HFFc6 (cell line): ENCODE data around the gene PRIMA1. TPM values are rescaled to one million over a fixed set of nuclear protein-coding genes. Genes with fewer than 3 reads are reported as not detected.

Source experiments
- DNase-seq: peaks from one replicate; pipeline ENCODE4 v3.0.0-alpha.2; 2018
- H3K27ac Mint-ChIP-seq: 2 replicates; pipeline ENCODE4 v1.8.0; 2020; ENCODE audit warnings: mild to moderate bottlenecking, mixed read lengths
- H3K27me3 Mint-ChIP-seq: 2 replicates; pipeline ENCODE4 v1.8.0; 2021; ENCODE audit warnings: mild to moderate bottlenecking, moderate library complexity, mixed read lengths; ENCODE audit not compliant: insufficient read depth
- H3K36me3 Mint-ChIP-seq: 2 replicates; pipeline ENCODE4 v1.8.0; 2021; ENCODE audit warnings: low read depth, mixed read lengths
- H3K4me1 Mint-ChIP-seq: 2 replicates; pipeline ENCODE4 v1.8.0; 2020; ENCODE audit warnings: low read depth, mixed read lengths
- H3K4me3 Mint-ChIP-seq: 2 replicates; pipeline ENCODE4 v1.8.0; 2020; ENCODE audit warnings: mild to moderate bottlenecking, moderate library complexity, mixed read lengths
- H3K9me3 Mint-ChIP-seq: 2 replicates; pipeline ENCODE4 v1.8.0; 2020; ENCODE audit warnings: mild to moderate bottlenecking, mixed read lengths
- total RNA-seq, 6 experiments: library from RNA; stranded (reverse); fragmentation: NEBNext Ultra II Directional; extraction: Animal tissue kit (Norgen Biotek cat#: 25700); gene quantifications; 2 replicates in 1 of 6; 3 replicates in 5 of 6; pipeline ENCODE4 v1.2.3, GENCODE V29; 2021
- TF ChIP-seq, protein P1 (sequence below): fragments of 200-600 bp; sonication (generic); IDR thresholded peaks from 2 replicates; pipeline ENCODE4 v1.5.0; 2021; ENCODE audit warnings: antibody characterized with exemption, mild to moderate bottlenecking

The PRIMA1 gene
- total RNA-seq, 6 experiments from 2014 or later, result not detected

DNA sequence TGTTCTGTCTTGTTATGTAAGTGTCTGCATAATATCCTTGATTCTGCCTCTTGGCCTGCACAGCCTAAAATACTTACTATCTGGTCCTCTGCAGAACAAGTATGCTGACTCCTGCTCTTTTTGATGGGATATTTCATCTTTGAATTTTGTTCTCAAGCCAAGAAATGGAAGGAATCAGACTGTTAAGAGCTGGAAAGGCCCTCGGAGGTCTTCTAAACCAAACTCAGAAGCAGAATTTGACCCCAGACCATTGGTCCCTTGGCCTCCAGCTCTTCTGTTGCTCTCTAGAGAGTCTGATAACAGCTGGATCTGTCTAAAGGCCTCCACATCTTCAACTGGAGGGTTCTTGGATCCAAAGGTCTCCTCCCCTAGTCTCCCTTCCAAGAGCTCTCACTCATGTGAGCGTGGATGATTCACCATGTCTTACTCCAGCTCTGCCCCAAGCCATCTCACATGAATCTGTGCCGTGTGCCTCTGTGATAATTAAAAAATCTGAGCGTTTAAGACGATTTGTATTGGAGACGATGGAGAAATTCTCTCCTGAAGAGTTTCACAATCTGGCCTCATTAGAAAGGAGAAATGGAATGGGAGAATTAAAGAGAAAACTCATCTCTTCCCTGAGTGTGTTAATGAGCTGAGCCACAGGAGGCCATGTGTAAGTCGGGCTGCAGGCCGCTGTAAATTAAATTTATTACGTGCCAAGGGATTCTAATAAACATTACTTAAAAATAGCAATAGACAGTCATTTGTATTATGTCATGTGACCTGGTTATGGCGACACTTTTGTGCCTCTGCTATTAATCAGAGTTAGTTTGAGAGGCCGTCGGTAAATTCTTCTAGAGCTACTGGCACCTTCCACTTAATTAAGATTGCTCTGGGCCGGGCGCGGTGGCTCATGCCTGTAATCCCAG lies 15.4 kb upstream of the PRIMA1 start:
- H3K4me1 Mint-ChIP-seq, result no peaks in the 10 kb centered on the region
- no peak for DNase-seq
- no peak overlapping the region for H3K4me3 Mint-ChIP-seq
- no peak overlapping the region for H3K27ac Mint-ChIP-seq
- peaks cover 11% of the 10 kb centered on the region; the same call in 1 of the 2 replicates for H3K36me3 Mint-ChIP-seq
- TF ChIP-seq, protein P1, sequence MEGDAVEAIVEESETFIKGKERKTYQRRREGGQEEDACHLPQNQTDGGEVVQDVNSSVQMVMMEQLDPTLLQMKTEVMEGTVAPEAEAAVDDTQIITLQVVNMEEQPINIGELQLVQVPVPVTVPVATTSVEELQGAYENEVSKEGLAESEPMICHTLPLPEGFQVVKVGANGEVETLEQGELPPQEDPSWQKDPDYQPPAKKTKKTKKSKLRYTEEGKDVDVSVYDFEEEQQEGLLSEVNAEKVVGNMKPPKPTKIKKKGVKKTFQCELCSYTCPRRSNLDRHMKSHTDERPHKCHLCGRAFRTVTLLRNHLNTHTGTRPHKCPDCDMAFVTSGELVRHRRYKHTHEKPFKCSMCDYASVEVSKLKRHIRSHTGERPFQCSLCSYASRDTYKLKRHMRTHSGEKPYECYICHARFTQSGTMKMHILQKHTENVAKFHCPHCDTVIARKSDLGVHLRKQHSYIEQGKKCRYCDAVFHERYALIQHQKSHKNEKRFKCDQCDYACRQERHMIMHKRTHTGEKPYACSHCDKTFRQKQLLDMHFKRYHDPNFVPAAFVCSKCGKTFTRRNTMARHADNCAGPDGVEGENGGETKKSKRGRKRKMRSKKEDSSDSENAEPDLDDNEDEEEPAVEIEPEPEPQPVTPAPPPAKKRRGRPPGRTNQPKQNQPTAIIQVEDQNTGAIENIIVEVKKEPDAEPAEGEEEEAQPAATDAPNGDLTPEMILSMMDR, result no peak
- peaks cover 57% of the 10 kb centered on the region for H3K9me3 Mint-ChIP-seq
- no peaks in the 10 kb centered on the region; the same call in 1 of the 2 replicates for H3K27me3 Mint-ChIP-seq

- Mint-ChIP-seq H3K4me3 (no peak overlapping the region), H3K4me1 (no peaks in the 10 kb centered on the region), H3K9me3 (peaks cover 59% of the 10 kb centered on the region), H3K27me3 (peaks cover 2% of the 10 kb centered on the region; the same call in 1 of the 2 replicates), H3K36me3 (peaks cover 4% of the 10 kb centered on the region; the same call in 1 of the 2 replicates), H3K27ac (no peak overlapping the region)
- TF ChIP-seq, protein P1, result no peak
- no peak for DNase-seq
Observed at GRCh38 chr14:93799989-93800921, 12.0 kb upstream of the PRIMA1 start.

GRCh38 chr14:93799617-93799988 lies 11.3 kb upstream of the PRIMA1 start:
- no peak overlapping the region for H3K27ac Mint-ChIP-seq
- DNase-seq, result no peak
- no peaks in the 10 kb centered on the region for H3K4me1 Mint-ChIP-seq
- no peak overlapping the region for H3K4me3 Mint-ChIP-seq
- peaks cover 55% of the 10 kb centered on the region for H3K9me3 Mint-ChIP-seq
- peaks cover 4% of the 10 kb centered on the region; the same call in 1 of the 2 replicates for H3K36me3 Mint-ChIP-seq
- peaks cover 2% of the 10 kb centered on the region; the same call in 1 of the 2 replicates for H3K27me3 Mint-ChIP-seq
- TF ChIP-seq, protein P1, result no peak

DNA sequence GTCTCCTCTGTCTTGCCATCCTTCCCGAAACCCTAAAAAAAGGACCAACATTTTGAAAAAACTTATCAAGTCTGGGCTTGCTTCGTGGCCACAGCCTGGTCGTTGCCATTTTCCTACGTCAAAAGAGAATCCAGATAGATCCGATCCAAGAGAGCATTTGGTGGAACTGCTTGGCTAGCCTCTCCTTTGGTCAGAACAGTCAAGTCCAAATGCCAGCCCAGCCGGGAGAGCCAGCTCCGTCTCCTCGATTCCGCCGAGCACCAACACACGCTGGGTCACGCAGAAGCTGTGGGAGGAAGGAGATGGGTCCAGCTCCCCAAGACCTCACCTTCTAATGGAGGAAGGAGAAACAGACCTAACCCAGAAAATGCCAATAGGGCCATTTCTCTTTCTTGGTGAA lies 9.3 kb upstream of the PRIMA1 start:
- peaks cover 64% of the 10 kb centered on the region for H3K9me3 Mint-ChIP-seq
- no peak overlapping the region for H3K4me3 Mint-ChIP-seq
- TF ChIP-seq, protein P1, result no peak
- peaks cover 4% of the 10 kb centered on the region; the same call in 1 of the 2 replicates for H3K36me3 Mint-ChIP-seq
- H3K27ac Mint-ChIP-seq, result no peak overlapping the region
- no peaks in the 10 kb centered on the region for H3K4me1 Mint-ChIP-seq
- peaks cover 2% of the 10 kb centered on the region; the same call in 1 of the 2 replicates for H3K27me3 Mint-ChIP-seq
- no peak for DNase-seq

- H3K27me3 Mint-ChIP-seq, result peaks cover 2% of the 10 kb centered on the region; the same call in 1 of the 2 replicates
- no peak overlapping the region for H3K4me3 Mint-ChIP-seq
- no peak for DNase-seq
- H3K27ac Mint-ChIP-seq, result no peak overlapping the region
- H3K9me3 Mint-ChIP-seq, result peaks cover 68% of the 10 kb centered on the region
- H3K4me1 Mint-ChIP-seq, result no peaks in the 10 kb centered on the region
- H3K36me3 Mint-ChIP-seq, result peaks cover 4% of the 10 kb centered on the region; the same call in 1 of the 2 replicates
- TF ChIP-seq, protein P1, result no peak
Observed at GRCh38 chr14:93797071-93797470, 8.8 kb upstream of the PRIMA1 start.
